ENCODE results near the gene RFT1.

Gene RFT1

DNA sequence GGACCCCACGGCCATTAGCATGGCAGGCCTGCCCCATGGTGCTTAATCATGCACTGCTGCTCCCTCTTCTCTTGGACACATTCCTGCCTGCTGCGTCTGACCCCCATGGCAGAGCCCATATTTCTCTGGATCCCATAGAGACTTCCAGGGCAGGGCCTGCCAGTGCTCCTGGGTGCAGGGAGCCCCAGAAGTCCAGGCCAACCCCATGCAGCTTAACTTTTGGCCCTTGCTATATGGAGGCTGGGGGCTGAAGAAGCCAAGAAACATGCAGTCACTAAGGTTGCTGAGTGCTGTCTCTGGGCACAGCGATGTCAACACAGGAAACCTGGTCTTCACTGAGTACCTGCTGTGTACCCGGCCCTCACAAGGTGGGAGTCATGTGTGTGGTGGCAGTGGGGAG lies 19.5 kb upstream of the RFT1 start:
- H3K27me3 ChIP-seq (replicated peaks; ENCODE audit: insufficient read depth, low read length) = no peaks in the 10 kb centered on the region
- no peaks in the 10 kb centered on the region for H3K79me2 ChIP-seq (ENCODE audit: low read length)
- no peaks in the 10 kb centered on the region for H4K20me1 ChIP-seq (ENCODE audit: insufficient read depth, low read length)
- no peak for TF ChIP-seq EZH2 (optimal IDR thresholded peaks at IDR 0.05; ENCODE audit: low read depth, low read length)
- TF ChIP-seq, protein P1, sequence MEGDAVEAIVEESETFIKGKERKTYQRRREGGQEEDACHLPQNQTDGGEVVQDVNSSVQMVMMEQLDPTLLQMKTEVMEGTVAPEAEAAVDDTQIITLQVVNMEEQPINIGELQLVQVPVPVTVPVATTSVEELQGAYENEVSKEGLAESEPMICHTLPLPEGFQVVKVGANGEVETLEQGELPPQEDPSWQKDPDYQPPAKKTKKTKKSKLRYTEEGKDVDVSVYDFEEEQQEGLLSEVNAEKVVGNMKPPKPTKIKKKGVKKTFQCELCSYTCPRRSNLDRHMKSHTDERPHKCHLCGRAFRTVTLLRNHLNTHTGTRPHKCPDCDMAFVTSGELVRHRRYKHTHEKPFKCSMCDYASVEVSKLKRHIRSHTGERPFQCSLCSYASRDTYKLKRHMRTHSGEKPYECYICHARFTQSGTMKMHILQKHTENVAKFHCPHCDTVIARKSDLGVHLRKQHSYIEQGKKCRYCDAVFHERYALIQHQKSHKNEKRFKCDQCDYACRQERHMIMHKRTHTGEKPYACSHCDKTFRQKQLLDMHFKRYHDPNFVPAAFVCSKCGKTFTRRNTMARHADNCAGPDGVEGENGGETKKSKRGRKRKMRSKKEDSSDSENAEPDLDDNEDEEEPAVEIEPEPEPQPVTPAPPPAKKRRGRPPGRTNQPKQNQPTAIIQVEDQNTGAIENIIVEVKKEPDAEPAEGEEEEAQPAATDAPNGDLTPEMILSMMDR (IDR thresholded peaks at IDR 0.05; ENCODE audit: low read length) = no peak
- TF ChIP-seq EZH2phosphoT487 (IDR thresholded peaks at IDR 0.05; ENCODE audit: low read length) = no peak
- H3K4me3 ChIP-seq (ENCODE audit: low read length) = no peak overlapping the region
- no peak for DNase-seq
- H3K9ac ChIP-seq (ENCODE audit: low read length) = no peak overlapping the region
- no peaks in the 10 kb centered on the region for H3K4me1 ChIP-seq (ENCODE audit: low read length)
- H3K4me2 ChIP-seq (ENCODE audit: low read depth, low read length) = no peak overlapping the region
- no peak overlapping the region for H2AFZ ChIP-seq (ENCODE audit: low read length)
- H3K27ac ChIP-seq (ENCODE audit: low read length) = no peak overlapping the region
- H3F3A ChIP-seq (ENCODE audit: insufficient read depth, low read length) = no peaks in the 10 kb centered on the region
- no peaks in the 10 kb centered on the region for H3K36me3 ChIP-seq (replicated peaks; ENCODE audit: insufficient read depth, low read length)
- no peaks in the 10 kb centered on the region for H3K9me3 ChIP-seq (replicated peaks; ENCODE audit: insufficient read depth, low read length)
- H3K9me2 ChIP-seq (replicated peaks; ENCODE audit: insufficient read depth, low read length) = no peaks in the 10 kb centered on the region

GRCh38 chr3:53149006-53149690 lies 18.9 kb upstream of the RFT1 start:
- Histone ChIP-seq H3K27me3 (replicated peaks; ENCODE audit: insufficient read depth, low read length) (no peaks in the 10 kb centered on the region), H3K9me3 (replicated peaks; ENCODE audit: insufficient read depth, low read length) (no peaks in the 10 kb centered on the region), H3K9ac (ENCODE audit: low read length) (no peak overlapping the region), H3K36me3 (replicated peaks; ENCODE audit: insufficient read depth, low read length) (no peaks in the 10 kb centered on the region), H3K27ac (ENCODE audit: low read length) (no peak overlapping the region), H3F3A (ENCODE audit: insufficient read depth, low read length) (no peaks in the 10 kb centered on the region), H3K79me2 (ENCODE audit: low read length) (no peaks in the 10 kb centered on the region), H4K20me1 (ENCODE audit: insufficient read depth, low read length) (no peaks in the 10 kb centered on the region), H3K4me3 (ENCODE audit: low read length) (no peak overlapping the region), H3K4me1 (ENCODE audit: low read length) (no peaks in the 10 kb centered on the region), H2AFZ (ENCODE audit: low read length) (no peak overlapping the region), H3K4me2 (ENCODE audit: low read depth, low read length) (no peak overlapping the region), H3K9me2 (replicated peaks; ENCODE audit: insufficient read depth, low read length) (no peaks in the 10 kb centered on the region)
- DNase-seq = no peak
- TF ChIP-seq EZH2phosphoT487 (IDR thresholded peaks at IDR 0.05; ENCODE audit: low read length) (no peak), EZH2 (optimal IDR thresholded peaks at IDR 0.05; ENCODE audit: low read depth, low read length) (no peak)
- TF ChIP-seq, protein P1 (IDR thresholded peaks at IDR 0.05; ENCODE audit: low read length) = no peak

GRCh38 chr3:53147903-53148400 lies 17.7 kb upstream of the RFT1 start:
- Histone ChIP-seq H2AFZ (ENCODE audit: low read length) (no peak overlapping the region), H3K4me3 (ENCODE audit: low read length) (no peak overlapping the region), H3K9me2 (replicated peaks; ENCODE audit: insufficient read depth, low read length) (no peaks in the 10 kb centered on the region), H3K4me2 (ENCODE audit: low read depth, low read length) (no peak overlapping the region), H3K27ac (ENCODE audit: low read length) (no peak overlapping the region), H4K20me1 (ENCODE audit: insufficient read depth, low read length) (no peaks in the 10 kb centered on the region), H3K27me3 (replicated peaks; ENCODE audit: insufficient read depth, low read length) (no peaks in the 10 kb centered on the region), H3K9ac (ENCODE audit: low read length) (no peak overlapping the region), H3K36me3 (replicated peaks; ENCODE audit: insufficient read depth, low read length) (no peaks in the 10 kb centered on the region), H3K79me2 (ENCODE audit: low read length) (no peaks in the 10 kb centered on the region), H3F3A (ENCODE audit: insufficient read depth, low read length) (no peaks in the 10 kb centered on the region), H3K4me1 (ENCODE audit: low read length) (no peaks in the 10 kb centered on the region), H3K9me3 (replicated peaks; ENCODE audit: insufficient read depth, low read length) (no peaks in the 10 kb centered on the region)
- no peak for TF ChIP-seq EZH2phosphoT487 (IDR thresholded peaks at IDR 0.05; ENCODE audit: low read length)
- TF ChIP-seq EZH2 (optimal IDR thresholded peaks at IDR 0.05; ENCODE audit: low read depth, low read length) = no peak
- TF ChIP-seq, protein P1 (IDR thresholded peaks at IDR 0.05; ENCODE audit: low read length) = no peak
- no peak for DNase-seq
